DND-41 (cell line): ENCODE results near the gene EIPR1.

Experiments
- EZH2 ChIP-seq: IDR thresholded peaks from 3 replicates; pipeline ENCODE4 v1.6.1; 2012; ENCODE audit warnings: borderline replicate concordance, low read depth, mild to moderate bottlenecking, moderate library complexity, low read length, inconsistent platforms; ENCODE audit not compliant: severe bottlenecking
- TF ChIP-seq, protein P1 (sequence below): IDR thresholded peaks from 2 replicates; pipeline ENCODE4 v1.5.1; 2012; ENCODE audit warnings: borderline replicate concordance, low read length, moderate library complexity, mild to moderate bottlenecking; ENCODE audit not compliant: poor library complexity, severe bottlenecking; ENCODE audit errors: extremely low read depth

DNA sequence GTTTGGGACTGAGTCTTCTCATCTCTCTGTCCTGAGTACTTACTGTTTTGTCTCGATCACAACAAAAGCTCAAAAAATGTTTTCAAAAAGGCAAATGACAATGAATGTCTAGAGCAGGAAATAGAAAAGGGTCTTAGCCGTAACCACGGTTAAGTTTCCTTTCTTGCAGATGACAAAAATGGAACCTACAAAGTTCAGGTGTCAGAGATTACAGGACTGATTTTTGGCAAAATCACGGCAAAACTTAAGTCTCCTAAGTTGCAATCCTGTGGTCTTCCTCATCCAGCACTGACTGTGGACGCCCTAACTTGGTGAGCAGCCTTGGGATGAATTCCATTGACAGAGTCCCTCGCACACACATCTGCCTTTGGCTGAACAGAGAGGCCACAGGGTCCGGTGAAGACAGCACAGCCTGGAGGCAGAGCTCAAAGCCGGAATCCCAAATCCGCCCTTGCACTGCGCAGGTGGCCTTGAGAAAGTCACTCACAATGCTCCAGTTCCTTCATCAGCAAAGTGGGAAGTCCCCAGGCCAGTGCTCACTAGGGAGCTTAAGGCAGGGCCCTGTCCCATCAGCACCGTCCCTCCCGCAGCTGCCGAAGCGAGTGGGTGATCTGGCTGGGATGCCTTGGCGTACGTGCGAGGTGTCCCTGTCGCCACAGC, 55.2 kb downstream of the EIPR1 start:
- TF ChIP-seq, protein P1, sequence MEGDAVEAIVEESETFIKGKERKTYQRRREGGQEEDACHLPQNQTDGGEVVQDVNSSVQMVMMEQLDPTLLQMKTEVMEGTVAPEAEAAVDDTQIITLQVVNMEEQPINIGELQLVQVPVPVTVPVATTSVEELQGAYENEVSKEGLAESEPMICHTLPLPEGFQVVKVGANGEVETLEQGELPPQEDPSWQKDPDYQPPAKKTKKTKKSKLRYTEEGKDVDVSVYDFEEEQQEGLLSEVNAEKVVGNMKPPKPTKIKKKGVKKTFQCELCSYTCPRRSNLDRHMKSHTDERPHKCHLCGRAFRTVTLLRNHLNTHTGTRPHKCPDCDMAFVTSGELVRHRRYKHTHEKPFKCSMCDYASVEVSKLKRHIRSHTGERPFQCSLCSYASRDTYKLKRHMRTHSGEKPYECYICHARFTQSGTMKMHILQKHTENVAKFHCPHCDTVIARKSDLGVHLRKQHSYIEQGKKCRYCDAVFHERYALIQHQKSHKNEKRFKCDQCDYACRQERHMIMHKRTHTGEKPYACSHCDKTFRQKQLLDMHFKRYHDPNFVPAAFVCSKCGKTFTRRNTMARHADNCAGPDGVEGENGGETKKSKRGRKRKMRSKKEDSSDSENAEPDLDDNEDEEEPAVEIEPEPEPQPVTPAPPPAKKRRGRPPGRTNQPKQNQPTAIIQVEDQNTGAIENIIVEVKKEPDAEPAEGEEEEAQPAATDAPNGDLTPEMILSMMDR, result no peak
- TF ChIP-seq EZH2, result no peak
